Measurements from ENCODE around the gene ASB4.
A peak's percentile ranks its signal among the peaks of the same experiment; 100 is the strongest.
"Not testable (repeated sequence)": the region's sequence is repeated elsewhere in the genome, so short reads cannot be mapped to it uniquely, and the experiment has no call there.

ASB4 gene

DNA sequence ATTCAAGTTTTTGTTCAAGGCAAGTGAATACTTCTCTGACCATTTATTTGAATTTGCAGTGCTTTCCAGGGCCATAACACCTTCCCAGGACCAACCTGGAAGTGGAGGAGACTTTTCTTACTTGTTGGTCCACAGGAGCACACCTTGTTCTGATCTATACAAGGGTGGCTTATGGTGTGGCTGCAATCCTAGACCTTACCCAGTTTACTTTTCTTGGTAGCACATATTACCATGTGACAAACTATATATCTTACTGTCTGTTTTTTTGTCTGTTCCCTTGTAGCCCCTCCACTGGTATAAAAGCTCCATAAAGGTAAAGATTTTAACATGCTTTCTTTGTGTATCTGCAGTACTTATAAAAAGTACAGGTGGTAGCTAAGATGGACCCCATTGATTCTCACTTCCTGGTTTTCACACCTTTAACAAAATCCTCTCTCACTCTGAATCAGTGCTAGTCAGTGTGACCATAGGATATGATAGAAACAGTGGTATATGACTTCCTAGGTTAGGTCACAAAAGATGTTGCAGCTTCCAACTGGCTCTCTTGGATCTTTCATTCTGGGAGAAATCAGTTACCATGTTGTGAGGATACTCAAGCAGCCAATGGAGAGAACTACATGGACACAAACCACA is 5.6 kb upstream of the ASB4 start:
- no peak for DNase-seq

DNA sequence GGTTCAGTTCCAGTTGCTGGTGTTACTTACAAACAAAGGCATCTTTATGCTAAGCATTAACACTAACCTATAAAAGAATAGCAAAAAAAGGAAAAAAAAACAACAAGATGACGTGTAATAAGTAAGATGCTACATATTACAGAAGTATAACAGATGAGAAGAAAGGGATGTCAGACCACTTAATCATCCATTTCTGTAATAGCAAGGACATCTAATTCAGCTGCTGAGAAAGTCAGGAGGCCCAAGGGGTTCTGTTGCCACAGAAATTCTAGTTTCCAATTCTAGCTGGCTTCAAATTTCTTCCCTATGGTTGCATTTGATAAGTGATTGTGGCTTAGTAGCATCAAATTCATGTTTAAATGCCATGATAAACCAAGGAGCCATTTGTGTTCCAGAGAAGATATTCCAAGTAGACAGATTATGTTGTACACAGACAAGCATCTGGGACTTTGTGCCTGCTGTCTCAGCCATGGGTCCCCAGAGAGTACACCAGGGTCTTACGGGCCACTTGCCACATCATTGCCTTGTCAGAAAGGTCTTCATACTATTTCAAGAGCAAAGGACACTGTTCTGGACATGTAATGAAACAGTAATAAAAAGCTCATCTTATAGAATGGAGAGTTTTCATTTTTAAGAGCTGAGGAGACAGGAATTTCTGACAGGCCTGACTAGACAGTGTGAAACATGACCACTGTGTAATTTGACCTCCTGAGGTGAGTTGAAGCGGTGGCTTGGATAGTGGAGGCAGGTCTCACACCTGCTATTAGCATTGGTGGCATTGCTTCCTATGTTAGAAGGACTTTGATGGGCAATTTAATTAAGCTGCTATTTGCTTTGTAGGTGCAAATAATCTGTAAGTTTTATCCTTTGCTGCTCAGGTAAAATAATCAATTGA is 4.2 kb upstream of the ASB4 start:
- peak; percentile 73 to 74 for DNase-seq

DNA sequence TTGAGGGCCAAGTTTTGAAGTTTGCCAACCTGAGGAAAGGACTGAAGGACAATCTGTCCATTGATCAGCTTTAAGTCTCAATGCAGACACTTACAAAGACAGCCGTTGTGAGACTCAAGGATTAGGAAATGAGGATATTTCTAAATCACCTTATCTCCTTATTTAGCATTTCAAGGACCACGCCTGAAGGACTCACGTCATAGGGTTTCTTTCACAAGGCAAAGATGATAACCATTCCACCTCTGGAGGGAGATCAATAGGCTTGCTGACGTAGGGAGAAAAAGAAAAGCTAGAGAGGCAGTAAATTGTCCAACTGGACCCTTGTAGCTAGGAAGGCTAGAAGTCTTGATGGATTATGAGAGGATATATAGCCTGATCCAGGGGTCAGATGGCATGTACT is 3.3 kb upstream of the ASB4 start:
- no peak for DNase-seq

DNA sequence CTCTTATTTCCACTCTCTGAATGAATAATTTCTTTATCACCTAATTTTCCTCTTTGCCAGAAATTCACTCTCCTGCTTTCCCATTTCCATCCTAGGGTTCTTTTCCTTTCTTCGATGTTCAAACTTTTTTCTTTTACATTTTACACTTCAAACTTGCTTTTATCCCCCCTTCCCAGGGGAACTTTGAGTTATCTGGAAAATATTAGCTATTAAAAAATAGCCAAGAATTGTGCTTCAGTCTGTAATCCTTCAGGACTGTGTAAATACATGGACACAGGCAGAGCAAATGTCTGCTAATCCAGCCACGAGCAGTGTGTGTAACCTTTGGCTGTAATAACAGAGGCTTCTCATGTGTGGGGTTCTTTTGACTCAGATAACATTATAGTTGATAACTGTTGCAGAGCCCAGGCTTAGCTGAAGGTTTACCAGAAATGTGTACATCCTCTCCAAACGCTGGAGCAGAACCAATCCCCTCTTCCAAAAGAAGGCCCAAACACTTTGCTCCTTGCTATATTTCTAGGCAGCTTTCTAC is 4.6 kb downstream of the ASB4 start:
- DNase-seq: no peak

DNA sequence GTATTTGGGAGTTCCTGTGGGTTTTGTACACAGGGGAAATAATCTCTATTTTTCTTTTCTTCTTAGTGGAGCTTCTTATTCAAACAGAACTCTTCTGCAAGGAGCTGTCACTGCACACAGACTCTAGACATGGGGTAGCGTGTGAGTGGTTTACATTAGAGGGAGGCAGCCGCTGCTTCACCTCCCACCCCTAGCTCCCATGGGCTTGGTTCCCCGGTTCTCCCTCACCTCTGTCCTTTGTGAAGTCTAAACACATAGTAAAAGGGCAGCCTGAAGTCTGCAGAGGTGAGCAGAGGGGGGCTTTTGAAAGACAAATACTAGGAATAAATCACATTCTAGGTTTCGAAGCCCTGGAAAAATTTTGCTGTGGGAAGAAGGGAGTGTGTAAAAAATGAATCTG is 5.5 kb downstream of the ASB4 start:
- DNase-seq: peak in 1 of 2 experiments; percentile 62

DNA sequence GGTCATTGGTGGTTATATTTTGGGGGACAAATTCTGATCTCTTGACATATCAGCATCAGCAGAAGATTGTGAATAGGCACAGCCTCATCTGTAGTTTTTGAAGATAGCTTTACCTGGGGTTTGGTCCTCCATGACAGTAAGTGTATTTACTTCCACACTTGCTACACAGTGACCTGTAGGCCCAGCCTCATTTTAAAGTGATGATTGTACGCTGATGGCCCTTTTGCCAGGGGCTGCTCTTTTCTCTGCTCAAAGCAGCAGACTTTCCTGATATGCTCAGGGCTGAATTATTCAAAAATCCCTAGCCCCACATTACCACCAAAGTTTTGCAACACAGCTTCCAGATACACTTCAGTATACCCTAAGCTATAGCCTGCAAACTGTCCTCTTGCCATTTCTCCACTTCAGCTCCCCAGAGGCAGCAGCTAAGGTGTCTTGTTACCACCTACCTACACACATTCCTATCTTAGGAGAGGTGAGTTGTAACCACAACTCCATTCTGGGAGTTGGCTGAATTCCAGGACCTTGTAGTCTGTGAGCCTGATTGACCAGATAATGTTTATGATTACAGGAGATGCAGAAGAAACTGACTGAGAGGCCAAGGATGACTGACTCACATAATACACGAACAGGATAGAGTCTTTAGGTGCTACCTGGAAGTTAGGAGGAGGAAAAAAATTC is 6.0 kb downstream of the ASB4 start:
- DNase-seq: peak; percentile 60 to 75

DNA sequence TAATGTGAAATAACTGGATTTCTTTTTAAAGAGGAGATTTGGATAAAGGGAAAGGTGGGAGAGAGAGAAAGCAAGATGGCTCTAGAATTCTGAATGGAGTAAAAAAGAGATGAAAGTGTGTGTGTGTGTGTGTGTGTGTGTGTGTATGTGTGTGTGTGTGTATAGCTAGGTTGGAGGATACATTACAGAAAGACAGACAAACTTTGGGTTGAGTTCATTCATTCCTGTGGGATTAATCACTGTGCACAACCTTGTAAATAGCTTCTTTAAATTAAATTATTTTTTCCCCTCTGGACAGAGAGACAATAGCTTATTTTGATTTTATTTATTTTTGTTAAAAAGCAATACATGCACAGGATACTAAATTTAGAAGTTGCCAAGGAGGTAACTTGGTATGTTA is 7.5 kb downstream of the ASB4 start:
- DNase-seq: no peak

DNA sequence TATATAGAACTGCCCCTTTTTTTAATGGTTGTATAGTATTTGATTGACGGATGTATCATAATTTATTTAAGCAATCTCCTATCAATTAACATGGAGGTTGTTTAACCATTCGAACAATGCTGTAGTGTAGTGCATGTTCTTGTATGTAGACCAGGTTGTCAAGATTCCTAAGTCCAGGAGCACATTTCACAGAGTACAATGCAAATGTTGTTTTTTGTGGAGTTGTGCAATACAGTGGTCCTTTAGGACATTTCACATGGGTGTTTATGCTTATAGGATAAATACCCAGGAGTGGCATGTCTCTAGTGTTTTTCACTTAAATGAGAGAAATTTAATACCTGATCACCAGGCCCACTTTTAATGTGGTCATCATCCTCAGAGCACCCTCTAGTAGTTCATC is 8.1 kb downstream of the ASB4 start:
- no peak for DNase-seq

DNA sequence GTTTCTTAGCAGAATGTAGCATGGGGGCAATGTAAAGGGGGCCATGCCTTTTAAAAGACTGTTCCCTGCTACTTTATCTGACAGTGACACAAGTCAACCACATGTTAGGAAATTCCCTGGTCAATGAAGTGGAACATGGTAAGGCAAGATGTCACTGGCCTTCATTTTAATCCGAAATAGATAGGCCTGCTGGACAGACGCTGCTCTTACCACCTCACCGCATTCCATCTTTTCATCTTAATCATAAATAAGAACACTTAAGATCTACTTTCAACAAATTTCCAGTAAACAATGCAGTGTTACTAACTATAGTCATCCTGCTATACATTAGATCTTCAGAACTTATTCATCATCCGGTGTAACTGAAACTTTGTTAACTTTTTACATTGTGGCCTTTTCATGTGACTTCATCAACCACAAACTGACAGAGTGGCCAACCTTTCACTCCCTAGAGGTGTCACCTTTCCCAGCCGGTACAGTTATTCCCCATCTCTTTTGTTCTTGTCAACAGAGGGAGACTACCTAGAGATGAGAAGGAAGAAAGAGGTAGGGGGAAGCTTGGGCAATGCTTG is 15.6 kb downstream of the ASB4 start:
- peak; percentile 58 to 63 for DNase-seq

DNA sequence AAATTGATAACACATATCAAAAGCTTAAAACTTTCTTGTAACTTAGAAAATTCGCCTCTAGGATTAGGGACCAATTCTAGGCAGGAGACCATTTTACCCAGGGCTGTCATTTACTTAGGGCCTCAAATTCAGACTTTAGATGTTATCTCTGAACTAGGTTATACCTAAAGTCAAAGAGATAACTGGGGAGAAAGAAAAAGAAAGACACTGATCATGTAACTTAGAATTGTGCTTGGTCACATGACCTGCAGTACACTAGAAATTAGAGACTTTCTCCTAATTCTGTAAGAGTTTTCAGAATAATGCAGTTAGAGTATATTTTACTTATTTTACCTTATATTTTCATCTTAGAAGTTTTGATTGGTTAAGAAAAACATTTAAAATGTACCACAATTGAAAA is 16.7 kb downstream of the ASB4 start:
- DNase-seq: no peak

DNA sequence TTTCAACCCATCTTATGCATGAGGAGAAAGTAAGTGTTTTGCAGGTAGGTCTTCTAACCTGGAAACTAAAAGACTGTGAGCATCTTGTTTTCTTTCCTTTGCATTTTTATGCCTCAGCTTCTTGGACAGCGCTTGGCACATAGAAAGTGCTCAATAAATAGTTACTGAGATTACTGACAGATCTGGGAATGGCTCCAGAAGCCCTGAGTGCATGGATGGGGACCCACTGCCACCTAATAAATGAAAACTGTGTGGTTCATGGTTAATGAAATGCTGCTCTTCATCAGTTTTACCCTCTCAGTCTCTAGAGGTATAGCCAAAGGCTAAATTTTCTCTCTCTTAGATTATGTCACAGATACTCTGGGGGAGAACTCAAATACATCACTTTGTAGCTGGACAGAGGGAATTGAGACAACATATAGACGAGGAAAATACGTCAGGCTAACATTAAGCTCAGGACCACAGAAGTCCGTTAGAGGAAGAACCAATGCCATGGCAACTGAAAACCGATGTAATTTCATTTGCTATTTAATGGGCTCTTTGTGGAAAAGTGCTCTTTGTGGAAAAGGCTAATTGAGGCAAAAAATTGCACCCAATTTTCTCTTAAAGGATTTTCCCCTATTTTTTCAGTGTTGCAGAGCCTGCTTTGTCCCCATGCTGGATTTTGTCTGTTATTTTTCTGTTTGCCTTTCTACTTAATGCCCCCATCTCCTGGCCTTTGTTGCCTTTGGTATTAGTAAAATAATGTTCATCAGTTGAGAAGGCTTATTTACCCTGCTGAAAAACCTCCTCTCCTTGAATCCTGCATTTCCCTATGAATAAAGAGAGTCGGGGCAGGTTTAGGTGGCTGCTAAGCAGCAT is 17.8 kb downstream of the ASB4 start:
- DNase-seq: peak; percentile 83 to 95

DNA sequence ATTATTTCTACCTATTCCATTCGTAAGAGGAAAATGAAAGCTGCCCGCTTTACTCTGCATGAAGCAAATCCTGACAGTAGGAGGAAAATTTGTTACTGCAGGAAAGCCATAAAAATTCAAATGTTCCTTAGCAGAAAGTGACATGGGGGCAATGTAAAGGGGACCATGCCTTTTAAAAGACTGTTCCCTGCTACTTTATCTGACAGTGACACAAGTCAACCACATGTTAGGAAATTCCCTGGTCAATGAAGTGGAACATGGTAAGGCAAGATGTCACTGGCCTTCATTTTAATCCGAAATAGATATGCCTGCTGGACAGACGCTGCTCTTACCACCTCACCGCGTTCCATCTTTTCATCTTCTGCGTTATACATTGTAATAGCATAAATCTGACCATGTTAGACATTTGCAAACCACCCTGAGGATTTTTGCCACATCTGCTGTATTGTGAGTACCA is 18.4 kb downstream of the ASB4 start:
- not testable (repeated sequence) for DNase-seq

DNA sequence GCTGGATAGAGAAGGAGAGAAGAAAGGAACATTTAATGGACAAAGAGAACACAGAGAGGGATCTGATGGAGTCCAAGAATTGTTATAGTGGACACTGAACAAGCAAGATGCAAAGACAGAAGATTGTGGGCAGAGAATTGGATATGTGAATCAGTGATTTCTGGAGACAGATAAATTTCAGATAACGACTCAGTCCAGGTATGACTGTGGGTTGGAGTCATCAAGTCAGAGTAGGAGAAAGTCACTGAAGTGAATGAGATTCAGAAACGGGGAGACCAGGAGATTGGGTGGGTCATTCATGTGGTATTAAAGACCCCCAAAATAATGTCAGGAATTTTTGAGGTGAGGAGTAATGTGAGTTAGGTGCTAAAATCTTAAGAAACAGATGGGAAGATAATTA is 23.0 kb downstream of the ASB4 start:
- no peak for DNase-seq

DNA sequence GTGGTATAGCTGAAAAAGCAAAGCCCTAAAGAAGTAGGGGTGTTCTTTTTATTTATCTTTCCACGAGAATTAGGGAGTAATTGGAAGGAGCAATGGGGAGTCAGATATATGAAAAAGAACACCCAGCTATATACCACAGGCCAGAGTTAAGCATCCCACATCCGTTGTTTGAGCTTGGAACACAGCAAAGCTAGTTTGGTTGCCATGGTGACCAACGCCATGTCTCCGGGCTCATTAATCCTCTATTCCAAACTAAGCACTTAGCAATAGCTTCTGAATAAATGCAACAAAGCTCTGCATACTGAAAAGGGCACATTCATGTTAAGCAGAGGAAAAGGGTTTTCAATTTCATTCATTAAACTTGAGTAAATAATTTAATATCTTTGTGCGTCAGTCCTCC is 23.5 kb downstream of the ASB4 start:
- peak; percentile 98 for DNase-seq

DNA sequence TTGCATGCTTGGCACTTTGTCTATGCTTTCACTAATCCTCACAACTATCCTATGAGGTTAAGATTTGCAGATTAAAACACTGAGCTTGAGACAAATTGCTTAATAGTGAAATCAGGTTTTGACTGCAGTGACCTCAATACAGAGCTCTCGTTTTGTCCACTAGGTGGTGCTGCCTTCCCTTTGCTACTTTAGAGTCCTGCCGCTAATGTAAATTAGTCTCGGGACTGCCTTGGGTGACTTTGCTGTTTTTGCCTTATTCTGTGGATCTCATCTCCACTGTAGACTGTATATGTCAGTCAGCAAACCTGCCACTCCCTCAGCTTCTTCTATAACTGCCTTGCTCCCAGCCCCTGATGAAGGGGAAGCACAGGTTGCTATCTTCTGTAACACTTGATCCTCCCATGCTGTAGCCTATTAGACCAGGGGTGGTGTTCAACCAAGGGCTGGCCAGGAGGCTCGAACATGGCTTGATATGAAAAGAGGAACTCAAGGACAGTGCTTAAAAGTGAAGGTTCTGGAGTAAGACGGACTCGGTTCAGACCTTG is 26.0 kb downstream of the ASB4 start:
- peak; percentile 78 to 86 for DNase-seq

DNA sequence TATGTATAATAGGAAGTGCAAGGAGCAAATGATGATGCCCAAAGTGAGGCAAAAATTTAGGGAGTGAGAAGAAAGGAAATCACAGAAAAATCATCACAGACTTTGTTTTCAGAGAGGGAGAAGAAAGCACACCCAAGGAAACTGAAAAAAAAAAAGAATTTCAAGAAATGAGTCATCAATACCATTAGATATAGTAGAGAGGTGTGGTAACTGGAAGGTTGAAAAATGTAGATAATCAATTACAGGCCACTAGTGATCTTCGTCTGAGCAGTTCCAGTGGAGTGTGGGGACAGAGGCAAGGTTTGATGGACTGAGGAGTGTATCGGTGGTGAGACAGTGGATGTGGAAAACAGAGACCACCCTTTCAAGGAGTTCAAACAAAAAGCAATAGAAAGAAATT is 31.7 kb downstream of the ASB4 start:
- DNase-seq: no peak

DNA sequence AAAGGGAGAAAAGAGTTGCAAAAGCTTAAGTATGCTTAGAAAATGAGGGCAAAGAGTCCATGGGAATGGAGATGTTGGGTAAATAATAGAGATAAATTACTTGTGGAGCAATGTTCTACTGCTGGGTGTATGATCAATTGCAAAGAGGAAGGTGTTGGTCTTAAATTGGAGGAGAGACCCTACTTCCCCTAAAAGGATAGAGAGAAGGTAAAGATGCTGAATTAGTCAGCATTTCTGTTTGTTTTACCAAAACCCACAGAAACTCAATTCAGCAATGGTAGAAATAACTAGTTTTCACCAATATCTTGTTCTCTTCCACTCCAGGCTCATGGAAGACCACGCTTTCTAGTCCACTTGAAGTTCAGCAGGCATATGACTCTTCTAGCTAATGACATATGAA is 32.1 kb downstream of the ASB4 start:
- no peak for DNase-seq

DNA sequence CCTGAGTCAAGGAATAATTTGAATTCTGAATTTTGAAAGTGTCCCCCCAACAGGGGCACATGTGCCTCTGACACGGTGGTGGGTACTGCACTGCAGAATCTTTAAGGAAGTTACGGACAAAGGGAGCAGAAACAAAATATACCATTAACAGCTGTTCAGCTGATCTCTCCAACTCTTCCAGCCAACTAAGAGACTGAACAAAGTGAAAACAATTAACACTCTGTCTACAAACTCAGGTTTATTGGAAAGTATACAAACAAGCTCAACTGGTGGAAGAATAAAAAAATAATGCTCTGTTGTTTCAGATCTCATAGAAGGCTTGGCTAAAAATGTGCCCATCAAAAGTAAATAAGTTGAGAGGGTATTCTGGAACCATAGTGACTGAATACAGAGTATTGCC is 34.4 kb downstream of the ASB4 start:
- DNase-seq: peak; percentile 76 to 84

DNA sequence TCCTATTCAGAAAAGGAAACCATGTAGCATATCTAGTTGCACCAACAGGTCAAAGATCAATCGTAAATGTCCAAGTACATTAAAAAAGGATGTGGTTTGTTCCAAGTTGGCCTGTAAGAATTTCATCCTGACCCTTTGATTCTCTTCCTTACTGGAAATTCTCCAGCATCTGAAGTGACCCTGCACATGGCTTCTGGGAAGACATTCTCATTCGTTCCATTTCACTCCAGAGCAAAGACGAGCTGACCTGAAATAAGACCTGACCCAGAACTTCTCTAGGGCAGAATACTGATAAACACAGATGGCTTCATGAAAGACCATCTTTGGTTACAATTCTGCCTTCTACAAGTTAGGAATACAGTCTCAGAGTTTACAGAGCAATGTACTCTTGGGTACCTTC is 39.8 kb downstream of the ASB4 start:
- no peak for DNase-seq

DNA sequence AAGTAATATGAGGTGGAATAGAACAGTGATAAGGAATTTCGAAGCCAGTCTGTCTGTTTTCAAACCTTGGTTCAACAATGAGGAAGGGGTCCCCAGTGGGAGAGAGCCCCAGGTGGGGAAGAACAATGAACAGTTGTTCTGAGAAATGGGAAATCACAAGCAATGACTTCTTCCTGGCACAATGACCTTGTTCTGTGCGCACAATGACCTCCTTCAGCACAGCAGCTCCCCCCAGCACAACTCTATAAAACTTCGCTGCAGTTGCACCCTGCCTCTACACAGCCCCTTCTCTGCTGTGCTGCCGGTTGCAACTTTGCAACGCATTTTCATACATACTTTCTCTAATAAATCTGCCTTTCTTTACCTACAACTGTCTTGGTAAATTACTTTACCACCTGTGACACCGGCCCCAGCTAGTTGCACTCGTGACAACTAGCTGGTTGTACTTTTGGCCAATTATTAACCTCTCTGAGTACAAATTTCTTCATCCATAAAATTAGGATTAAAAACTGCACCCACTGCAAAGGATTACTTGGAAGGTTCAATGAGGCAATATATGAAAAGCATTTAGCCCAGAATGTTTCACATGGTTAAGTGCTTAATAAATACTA is 40.5 kb downstream of the ASB4 start:
- no peak for DNase-seq

DNA sequence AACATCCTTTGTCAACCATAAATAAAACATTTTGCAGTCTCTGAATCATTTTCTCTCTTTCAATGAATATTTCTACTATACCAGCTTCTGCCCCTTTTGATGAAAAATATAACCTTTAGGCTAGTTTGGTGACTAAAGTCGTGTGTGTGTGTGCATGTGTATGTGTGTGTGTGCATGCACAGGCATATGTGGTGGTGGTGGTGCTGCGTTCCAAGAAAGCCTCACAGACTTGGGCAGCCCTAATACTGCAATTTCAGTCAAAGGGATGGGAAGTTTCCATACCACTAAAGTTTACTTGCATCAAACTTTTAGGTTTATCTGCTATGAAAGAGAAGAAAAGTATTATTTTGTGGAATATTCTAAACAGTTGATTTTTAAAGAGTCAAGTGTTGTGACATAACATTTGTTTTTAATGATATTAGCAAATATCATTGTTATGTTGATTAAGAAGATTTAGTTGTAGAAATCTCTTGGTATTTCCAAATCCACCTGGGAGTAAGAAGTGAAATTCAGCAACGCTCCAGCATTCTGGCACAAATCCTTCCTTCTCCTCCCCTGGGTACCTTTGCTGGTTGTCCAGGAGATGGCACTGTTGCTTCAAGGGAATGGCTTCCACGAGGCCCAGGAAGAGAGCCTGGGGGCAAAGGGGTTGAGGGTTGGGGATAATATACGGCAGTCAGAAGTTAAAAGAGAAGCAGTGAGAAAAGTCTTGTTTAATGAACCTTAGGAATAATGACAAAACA is 41.5 kb downstream of the ASB4 start:
- DNase-seq: peak; percentile 67 to 82

Data from NCI-H1930 (cell line).